HG03159 (cell line): ENCODE measurements around the gene IL4R.
"Not testable (repeated sequence)": the region's sequence is repeated elsewhere in the genome, so short reads cannot be mapped to it uniquely, and the experiment has no call there.

Experiments used
- ATAC-seq: cut with Tn5 transposase; IDR thresholded peaks from one replicate; pipeline ENCODE4 v1.9.1; 2021; ENCODE audit warnings: mild to moderate bottlenecking, moderate library complexity; ENCODE audit not compliant: unreplicated experiment

The IL4R gene

GRCh38 chr16:27287887-27288286 is 25.9 kb upstream of the IL4R start:
- no peak for ATAC-seq

- ATAC-seq, result not testable (repeated sequence)
These were observed 25.5 kb upstream of the IL4R start for GRCh38 chr16:27288313-27288712.

GRCh38 chr16:27289669-27290068 is 24.1 kb upstream of the IL4R start:
- ATAC-seq, result no peak

- no peak for ATAC-seq
These were observed 23.2 kb upstream of the IL4R start for GRCh38 chr16:27290562-27290961.

- ATAC-seq, result no peak
These were observed 22.7 kb upstream of the IL4R start for GRCh38 chr16:27291106-27291505.

GRCh38 chr16:27291722-27292240 is 22.0 kb upstream of the IL4R start:
- no peak for ATAC-seq

- no peak for ATAC-seq
These were observed 20.4 kb upstream of the IL4R start for GRCh38 chr16:27293343-27293742.

- no peak for ATAC-seq
These were observed 15.6 kb upstream of the IL4R start for GRCh38 chr16:27298132-27298531.

GRCh38 chr16:27301236-27301861 is 12.4 kb upstream of the IL4R start:
- ATAC-seq, result no peak

- no peak for ATAC-seq
These were observed 11.6 kb upstream of the IL4R start for GRCh38 chr16:27302126-27302525.

GRCh38 chr16:27303256-27304100 is 10.3 kb upstream of the IL4R start:
- no peak for ATAC-seq

GRCh38 chr16:27304102-27304501 is 9.7 kb upstream of the IL4R start:
- ATAC-seq, result no peak

- no peak for ATAC-seq
These were observed 8.7 kb upstream of the IL4R start for GRCh38 chr16:27304881-27305745.

- no peak for ATAC-seq
These were observed 7.8 kb upstream of the IL4R start for GRCh38 chr16:27305839-27306442.

GRCh38 chr16:27308792-27309191 is 5.0 kb upstream of the IL4R start:
- no peak for ATAC-seq

GRCh38 chr16:27310576-27311447 is 3.0 kb upstream of the IL4R start:
- ATAC-seq, result no peak

- no peak for ATAC-seq
These were observed 2.3 kb upstream of the IL4R start for GRCh38 chr16:27311448-27311830.

- ATAC-seq, result no peak
These were observed 1.9 kb upstream of the IL4R start for GRCh38 chr16:27311897-27312303.

- ATAC-seq, result no peak
These were observed 973 bp upstream of the IL4R start for GRCh38 chr16:27312580-27313421.
